Fibroblast of lung (primary cell): ENCODE measurements around the gene PFKP. TPM values are rescaled to one million over a fixed set of nuclear protein-coding genes. Genes with fewer than 3 reads are reported as not detected.

ENCODE experiments used
- DNase-seq, 2 donors: peaks; one replicate each; pipeline versions ENCODE4 v3.0.0 to v3.0.0-alpha.2; 2010; ENCODE audit warnings: low read depth in 2 of 2
- H2AFZ ChIP-seq: 2 replicates; pipeline ENCODE4 v1.5.1; 2012; ENCODE audit warnings: low read length, control low read depth, inconsistent platforms
- H3K27ac ChIP-seq: 2 replicates; pipeline ENCODE4 v1.5.1; 2011; ENCODE audit warnings: low read length, control low read depth; ENCODE audit not compliant: insufficient read depth
- H3K27me3 ChIP-seq: 2 replicates; pipeline ENCODE4 v1.5.1; 2011; ENCODE audit warnings: mild to moderate bottlenecking, low read length; ENCODE audit not compliant: control insufficient read depth, insufficient read depth
- H3K36me3 ChIP-seq: 2 replicates; pipeline ENCODE4 v1.5.1; 2011; ENCODE audit warnings: low read length; ENCODE audit not compliant: control insufficient read depth, insufficient read depth
- H3K4me1 ChIP-seq: 2 replicates; pipeline ENCODE4 v1.5.1; 2011; ENCODE audit warnings: low read length; ENCODE audit not compliant: control insufficient read depth, insufficient read depth; ENCODE audit errors: extremely low read depth
- H3K4me2 ChIP-seq: 2 replicates; pipeline ENCODE4 v1.5.1; 2011; ENCODE audit warnings: low read length, control low read depth; ENCODE audit not compliant: insufficient read depth; ENCODE audit errors: extremely low read depth
- H3K4me3 ChIP-seq, 4 experiments: fragments of 200-600 bp in 1 of 4; sonication (generic) in 1 of 4; replicated peaks in 1 of 4; 2 replicates each; pipeline ENCODE4 v1.5.1; 2011 to 2016; ENCODE audit warnings: low read length in 4 of 4, low read depth in 3 of 4, mild to moderate bottlenecking in 3 of 4, control low read depth in 2 of 4, inconsistent platforms in 1 of 4, mixed read lengths in 1 of 4; ENCODE audit not compliant: insufficient read depth in 1 of 4; ENCODE audit errors: control extremely low read depth in 1 of 4
- H3K79me2 ChIP-seq: 2 replicates; pipeline ENCODE4 v1.5.1; 2012; ENCODE audit warnings: mild to moderate bottlenecking, low read length, inconsistent platforms; ENCODE audit not compliant: control insufficient read depth, insufficient read depth
- H3K9ac ChIP-seq: 2 replicates; pipeline ENCODE4 v1.5.1; 2011; ENCODE audit warnings: mild to moderate bottlenecking, low read length, control low read depth; ENCODE audit not compliant: insufficient read depth
- H3K9me3 ChIP-seq: 2 replicates; pipeline ENCODE4 v1.5.1; 2012; ENCODE audit warnings: low read depth, low read length; ENCODE audit not compliant: control insufficient read depth, insufficient read depth
- H4K20me1 ChIP-seq: 2 replicates; pipeline ENCODE4 v1.5.1; 2011; ENCODE audit warnings: low read length; ENCODE audit not compliant: control insufficient read depth, insufficient read depth; ENCODE audit errors: extremely low read depth
- CTCF ChIP-seq, 2 donors: IDR thresholded peaks in 1 of 2; conservative IDR thresholded peaks in 1 of 2; 1 replicate in 1 of 2; 2 replicates in 1 of 2; pipeline ENCODE4 v1.5.1; 2011 to 2012; ENCODE audit warnings: low read length in 2 of 2, control low read depth in 1 of 2, inconsistent platforms in 1 of 2, low read depth in 1 of 2, mild to moderate bottlenecking in 1 of 2
- EZH2 ChIP-seq: IDR thresholded peaks from 2 replicates; pipeline ENCODE4 v1.5.1; 2012; ENCODE audit warnings: low read length, control low read depth, mild to moderate bottlenecking; ENCODE audit errors: missing control alignments
- polyA plus RNA-seq, 2 donors: library from polyadenylated mRNA; depleted of rRNA in 1 of 2; stranded (reverse) in 1 of 2; unstranded in 1 of 2; fragments of >200 nt; gene quantifications; 2 replicates each; pipeline ENCODE4 v1.2.1, GENCODE V29; 2011 to 2012; ENCODE audit warnings: missing spikeins in 1 of 2
- total RNA-seq: library from RNA; depleted of rRNA; stranded (reverse); fragments of >200 nt; gene quantifications from 2 replicates; pipeline ENCODE4 v1.2.1, GENCODE V29; 2014

PFKP gene
- total and polyA plus RNA-seq, 2 donors (not counting 1 experiment from before 2014, with no cell fraction given), result 74.3 to 90.3 TPM

DNA sequence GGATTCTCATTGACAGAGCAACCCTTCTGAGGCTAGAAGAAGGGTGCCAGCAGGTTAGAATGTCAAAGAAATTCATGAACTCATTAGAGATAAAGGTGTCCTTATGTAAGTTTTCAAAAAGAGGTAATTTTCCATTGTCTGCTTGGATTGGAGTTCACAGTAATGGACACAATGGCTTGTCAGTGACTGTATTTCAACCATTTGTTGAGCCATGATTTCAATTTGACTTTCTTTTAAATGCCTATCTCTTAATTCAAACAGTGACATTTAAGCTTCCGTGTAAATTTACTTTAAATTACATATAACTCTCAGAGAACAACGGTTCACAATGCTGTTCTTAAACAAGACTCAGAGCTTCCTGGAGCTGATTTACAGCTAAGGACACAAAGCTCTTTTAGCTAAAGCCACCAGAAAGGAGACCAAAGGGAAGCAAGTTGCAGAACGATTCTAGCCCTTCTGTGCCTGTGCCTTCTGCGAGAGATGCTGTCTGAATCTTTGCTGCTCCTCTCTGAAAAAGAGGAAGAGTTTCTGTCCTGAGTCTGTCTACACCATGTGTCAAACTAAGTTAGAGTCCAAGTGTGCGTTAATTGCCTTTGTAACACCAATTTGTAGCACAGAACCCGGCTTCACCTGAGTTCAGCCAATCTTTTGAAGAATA lies 42.2 kb upstream of the PFKP start:
- no peaks in the 10 kb centered on the region for H3K27me3 ChIP-seq
- H3K79me2 ChIP-seq, result no peaks in the 10 kb centered on the region
- H3K27ac ChIP-seq, result no peak overlapping the region
- H3K9ac ChIP-seq, result no peak overlapping the region
- H3K36me3 ChIP-seq, result no peaks in the 10 kb centered on the region
- TF ChIP-seq CTCF (conservative IDR thresholded peaks at IDR 0.05 in 1 of 2, IDR thresholded peaks at IDR 0.05 in 1 of 2; ENCODE audit: low read depth in 1 of 2, low read length in 2 of 2), result no peak
- TF ChIP-seq EZH2, result no peak
- no peak overlapping the region for H2AFZ ChIP-seq
- H4K20me1 ChIP-seq, result no peaks in the 10 kb centered on the region
- H3K4me2 ChIP-seq, result no peak overlapping the region
- no peaks in the 10 kb centered on the region for H3K9me3 ChIP-seq
- no peak overlapping the region for H3K4me3 ChIP-seq
- H3K4me1 ChIP-seq, result no peaks in the 10 kb centered on the region
- no peak for DNase-seq

- no peak for TF ChIP-seq EZH2
- TF ChIP-seq CTCF (conservative IDR thresholded peaks at IDR 0.05 in 1 of 2, IDR thresholded peaks at IDR 0.05 in 1 of 2; ENCODE audit: low read depth in 1 of 2, low read length in 2 of 2), result no peak
- Histone ChIP-seq H2AFZ (no peak overlapping the region), H3K4me1 (no peaks in the 10 kb centered on the region), H3K79me2 (no peaks in the 10 kb centered on the region), H3K4me3 (no peak overlapping the region), H3K9me3 (no peaks in the 10 kb centered on the region), H3K27me3 (no peaks in the 10 kb centered on the region), H3K27ac (no peak overlapping the region), H3K4me2 (no peak overlapping the region), H3K9ac (no peak overlapping the region), H3K36me3 (no peaks in the 10 kb centered on the region), H4K20me1 (no peaks in the 10 kb centered on the region)
- DNase-seq, result no peak
These were observed 39.5 kb upstream of the PFKP start for GRCh38 chr10:3027866-3028265.

DNA sequence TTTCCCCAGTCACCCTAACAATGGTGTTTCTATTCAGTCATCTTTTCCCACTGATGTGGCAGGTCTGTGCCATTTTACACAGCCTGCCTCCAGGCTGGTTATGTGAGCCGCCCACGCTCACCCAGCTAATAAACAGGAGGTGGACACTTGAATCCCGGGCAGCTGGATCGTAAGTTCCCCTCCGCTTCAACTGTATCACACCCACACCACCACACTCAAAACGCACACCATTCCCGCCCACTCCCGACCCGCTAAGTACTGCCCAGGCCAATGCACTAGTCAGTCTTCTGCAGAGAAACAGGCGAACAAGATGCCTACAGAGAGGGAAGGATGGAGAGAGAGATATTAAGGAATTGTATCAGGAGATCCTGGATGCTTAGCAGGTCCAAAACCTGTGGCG lies 38.9 kb upstream of the PFKP start:
- Histone ChIP-seq H3K36me3 (no peaks in the 10 kb centered on the region), H3K4me3 (no peak overlapping the region), H3K4me1 (no peaks in the 10 kb centered on the region), H4K20me1 (no peaks in the 10 kb centered on the region), H2AFZ (no peak overlapping the region), H3K9me3 (no peaks in the 10 kb centered on the region), H3K9ac (no peak overlapping the region), H3K27ac (no peak overlapping the region), H3K4me2 (no peak overlapping the region), H3K79me2 (no peaks in the 10 kb centered on the region), H3K27me3 (no peaks in the 10 kb centered on the region)
- TF ChIP-seq EZH2 (no peak), CTCF (conservative IDR thresholded peaks at IDR 0.05 in 1 of 2, IDR thresholded peaks at IDR 0.05 in 1 of 2; ENCODE audit: low read depth in 1 of 2, low read length in 2 of 2) (no peak)
- no peak for DNase-seq
